Suprapubic skin (tissue), 4 donors: Measurements from ENCODE around the gene KHDC1. TPM values are rescaled to one million over a fixed set of nuclear protein-coding genes. Genes with fewer than 3 reads are reported as not detected.
"Not testable (repeated sequence)": the region's sequence is repeated elsewhere in the genome, so short reads cannot be mapped to it uniquely, and the experiment has no call there.

Source experiments
- DNase-seq, 2 donors: peaks; one replicate each; pipeline ENCODE4 v3.0.0-alpha.2; 2019; ENCODE audit warnings: low spot score in 2 of 2
- H3K27ac ChIP-seq: fragments of 200-600 bp; sonication (generic); one replicate; pipeline ENCODE4 v1.5.1; 2019
- H3K27me3 ChIP-seq: fragments of 200-600 bp; sonication (generic); one replicate; pipeline ENCODE4 v1.5.1; 2019
- H3K36me3 ChIP-seq: fragments of 200-600 bp; sonication (generic); one replicate; pipeline ENCODE4 v1.5.1; 2019
- H3K4me1 ChIP-seq: fragments of 200-600 bp; sonication (generic); one replicate; pipeline ENCODE4 v1.5.1; 2019
- H3K4me3 ChIP-seq: fragments of 200-600 bp; sonication (generic); one replicate; pipeline ENCODE4 v1.5.1; 2019; ENCODE audit warnings: mild to moderate bottlenecking
- H3K9me3 ChIP-seq: fragments of 200-600 bp; sonication (generic); one replicate; pipeline ENCODE4 v1.5.1; 2019
- EP300 ChIP-seq: sonication (generic); formaldehyde crosslinking; IDR thresholded peaks from one replicate; pipeline ENCODE4 v1.6.1; 2017; ENCODE audit warnings: antibody characterized with exemption
- POLR2A ChIP-seq, 2 donors: fragments of 450-650 bp; IDR thresholded peaks; one replicate each; pipeline ENCODE4 v1.6.1; 2017; ENCODE audit warnings: antibody characterized with exemption in 2 of 2, mild to moderate bottlenecking in 2 of 2, moderate library complexity in 2 of 2
- POLR2AphosphoS5 ChIP-seq, 3 donors: sonication (generic); formaldehyde crosslinking; IDR thresholded peaks; one replicate each; pipeline ENCODE4 v1.6.1; 2017; ENCODE audit warnings: antibody characterized with exemption in 3 of 3
- WGBS: methylation state at CpG from one replicate; pipeline ENCODE4 v1.1.5; 2018; 5-methylcytosine and 5-hydroxymethylcytosine counted together
- total RNA-seq, 4 donors: library from RNA; depleted of rRNA; stranded (reverse); fragments of >200 nt; gene quantifications; one replicate each; pipeline ENCODE4 v1.1.0, GENCODE V29; 2016
- TF ChIP-seq, protein P1 (sequence below), 2 donors: fragments of 200-600 bp in 1 of 2; fragments of 450-650 bp in 1 of 2; sonication (generic) in 1 of 2; IDR thresholded peaks; one replicate each; pipeline ENCODE4 v1.5.1; 2016 to 2019; ENCODE audit warnings: antibody characterized with exemption in 2 of 2, mild to moderate bottlenecking in 1 of 2, moderate library complexity in 1 of 2

KHDC1 gene
- total RNA-seq, 4 donors from 2014 or later = not detected

DNA sequence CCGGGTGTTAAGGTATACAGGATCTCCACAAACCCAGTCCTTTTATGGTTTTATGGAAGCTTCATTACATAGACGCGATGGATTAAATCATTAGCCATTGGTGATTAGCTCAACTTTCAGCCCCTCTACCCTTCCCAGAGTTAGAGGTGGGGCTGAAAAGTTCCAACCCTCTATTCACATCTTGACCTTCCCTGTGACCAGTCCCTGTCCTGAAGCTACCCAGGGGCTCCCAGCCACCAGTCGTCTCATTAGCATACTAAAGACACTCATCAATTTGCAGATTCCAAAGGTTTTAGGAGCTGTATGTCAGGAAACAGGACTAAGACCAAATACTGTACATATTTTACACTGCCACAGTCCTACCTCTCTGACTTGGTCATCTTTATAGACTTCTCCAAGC lies 58.7 kb downstream of the KHDC1 start:
- no peaks in the 10 kb centered on the region for H3K4me1 ChIP-seq
- 75% methylated on average over 4 of the region's 4 CpGs for WGBS

DNA sequence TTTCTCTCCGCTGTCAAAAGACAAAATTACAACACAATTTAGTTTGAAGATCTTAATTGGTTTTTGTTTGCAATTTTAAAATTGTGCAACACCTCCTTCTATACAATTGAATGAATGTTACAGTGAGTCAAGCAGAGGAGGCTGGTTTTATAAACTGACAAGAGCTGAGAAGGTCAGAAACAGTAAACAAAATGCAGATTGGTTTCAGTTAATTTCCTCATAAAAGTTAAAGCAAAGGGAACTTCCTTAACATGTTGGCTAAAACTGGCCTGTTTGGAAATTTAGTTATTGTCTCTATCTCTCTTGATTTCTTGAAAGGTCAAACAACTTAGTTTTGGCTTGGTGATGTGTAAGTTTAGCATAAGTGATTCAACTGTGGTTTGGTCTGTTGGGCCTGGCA lies 59.9 kb downstream of the KHDC1 start:
- Histone ChIP-seq H3K4me1 (no peaks in the 10 kb centered on the region), H3K27me3 (no peaks in the 10 kb centered on the region)

More for the DNA sequence above, 58.7 kb downstream of the KHDC1 start:
- no peak overlapping the region for H3K4me3 ChIP-seq
- TF ChIP-seq POLR2A (IDR thresholded peaks at IDR 0.05) (no peak), EP300 (no peak), POLR2AphosphoS5 (IDR thresholded peaks at IDR 0.05) (no peak)
- TF ChIP-seq, protein P1, sequence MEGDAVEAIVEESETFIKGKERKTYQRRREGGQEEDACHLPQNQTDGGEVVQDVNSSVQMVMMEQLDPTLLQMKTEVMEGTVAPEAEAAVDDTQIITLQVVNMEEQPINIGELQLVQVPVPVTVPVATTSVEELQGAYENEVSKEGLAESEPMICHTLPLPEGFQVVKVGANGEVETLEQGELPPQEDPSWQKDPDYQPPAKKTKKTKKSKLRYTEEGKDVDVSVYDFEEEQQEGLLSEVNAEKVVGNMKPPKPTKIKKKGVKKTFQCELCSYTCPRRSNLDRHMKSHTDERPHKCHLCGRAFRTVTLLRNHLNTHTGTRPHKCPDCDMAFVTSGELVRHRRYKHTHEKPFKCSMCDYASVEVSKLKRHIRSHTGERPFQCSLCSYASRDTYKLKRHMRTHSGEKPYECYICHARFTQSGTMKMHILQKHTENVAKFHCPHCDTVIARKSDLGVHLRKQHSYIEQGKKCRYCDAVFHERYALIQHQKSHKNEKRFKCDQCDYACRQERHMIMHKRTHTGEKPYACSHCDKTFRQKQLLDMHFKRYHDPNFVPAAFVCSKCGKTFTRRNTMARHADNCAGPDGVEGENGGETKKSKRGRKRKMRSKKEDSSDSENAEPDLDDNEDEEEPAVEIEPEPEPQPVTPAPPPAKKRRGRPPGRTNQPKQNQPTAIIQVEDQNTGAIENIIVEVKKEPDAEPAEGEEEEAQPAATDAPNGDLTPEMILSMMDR (IDR thresholded peaks at IDR 0.05) = no peak
- H3K36me3 ChIP-seq = no peaks in the 10 kb centered on the region
- no peaks in the 10 kb centered on the region for H3K27me3 ChIP-seq
- DNase-seq = no peak
- H3K27ac ChIP-seq = no peak overlapping the region
- H3K9me3 ChIP-seq = no peaks in the 10 kb centered on the region

DNA sequence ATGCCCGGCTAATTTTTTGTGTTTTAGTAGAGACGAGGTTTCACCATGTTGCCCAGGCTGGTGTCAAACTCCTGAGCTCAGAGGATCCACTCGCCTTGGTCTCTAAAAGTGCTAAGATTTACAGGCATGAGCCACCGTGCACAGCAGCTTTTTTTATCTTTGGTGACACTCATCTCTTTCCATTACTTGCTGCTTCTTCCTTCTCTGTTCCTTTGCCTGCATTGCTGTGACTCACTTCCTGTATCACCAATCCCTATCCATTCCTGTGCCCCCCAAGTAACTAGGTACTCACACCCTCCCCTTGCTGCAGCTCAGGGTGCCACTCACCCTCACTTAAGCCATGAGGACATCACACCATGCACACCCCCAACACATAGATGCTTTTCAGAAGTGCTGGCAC lies 62.3 kb downstream of the KHDC1 start:
- TF ChIP-seq POLR2A (IDR thresholded peaks at IDR 0.05) = no peak
- no peak for TF ChIP-seq EP300
- TF ChIP-seq, protein P1 (IDR thresholded peaks at IDR 0.05) = no peak
- TF ChIP-seq POLR2AphosphoS5 (IDR thresholded peaks at IDR 0.05) = no peak
- H3K27me3 ChIP-seq = no peaks in the 10 kb centered on the region
- no peak for DNase-seq
- H3K4me3 ChIP-seq = no peak overlapping the region
- H3K4me1 ChIP-seq = no peaks in the 10 kb centered on the region
- H3K9me3 ChIP-seq = no peaks in the 10 kb centered on the region
- 80% methylated on average over 4 of the region's 4 CpGs for WGBS
- no peak overlapping the region for H3K27ac ChIP-seq
- H3K36me3 ChIP-seq = no peaks in the 10 kb centered on the region

More for the DNA sequence above, 59.9 kb downstream of the KHDC1 start:
- Histone ChIP-seq H3K9me3 (no peaks in the 10 kb centered on the region), H3K27ac (no peak overlapping the region), H3K4me3 (no peak overlapping the region), H3K36me3 (no peaks in the 10 kb centered on the region)
- TF ChIP-seq, protein P1 (IDR thresholded peaks at IDR 0.05) = no peak
- TF ChIP-seq POLR2A (IDR thresholded peaks at IDR 0.05) (no peak), EP300 (no peak), POLR2AphosphoS5 (IDR thresholded peaks at IDR 0.05) (no peak)
- WGBS = 89% methylated on average over 1 of the region's 1 CpG
- no peak for DNase-seq

DNA sequence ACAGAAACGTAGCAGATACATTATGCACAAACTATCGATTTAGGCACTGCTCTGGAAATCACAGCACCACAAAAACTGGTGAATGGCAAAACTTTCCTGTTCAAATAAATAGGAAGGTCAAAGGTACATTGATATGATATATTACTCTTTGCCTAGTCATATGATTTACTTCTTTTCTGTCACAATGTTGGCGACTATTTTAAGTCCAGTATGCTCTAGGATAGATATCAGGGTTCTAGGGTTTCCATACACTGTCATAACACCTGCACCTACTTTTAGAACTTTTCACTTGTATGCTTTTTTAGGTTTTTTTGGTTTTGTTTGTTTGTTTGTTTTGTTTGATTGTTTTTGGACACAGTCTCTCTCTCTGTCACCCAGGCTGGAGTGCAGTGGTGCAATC lies 62.7 kb downstream of the KHDC1 start:
- 86% methylated on average over 3 of the region's 3 CpGs for WGBS
- Histone ChIP-seq H3K27me3 (no peaks in the 10 kb centered on the region), H3K9me3 (no peaks in the 10 kb centered on the region), H3K4me3 (no peak overlapping the region), H3K4me1 (no peaks in the 10 kb centered on the region), H3K36me3 (no peaks in the 10 kb centered on the region), H3K27ac (no peak overlapping the region)
- no peak for DNase-seq
- TF ChIP-seq, protein P1 (IDR thresholded peaks at IDR 0.05) = no peak
- TF ChIP-seq EP300 (no peak), POLR2A (IDR thresholded peaks at IDR 0.05) (no peak)

DNA sequence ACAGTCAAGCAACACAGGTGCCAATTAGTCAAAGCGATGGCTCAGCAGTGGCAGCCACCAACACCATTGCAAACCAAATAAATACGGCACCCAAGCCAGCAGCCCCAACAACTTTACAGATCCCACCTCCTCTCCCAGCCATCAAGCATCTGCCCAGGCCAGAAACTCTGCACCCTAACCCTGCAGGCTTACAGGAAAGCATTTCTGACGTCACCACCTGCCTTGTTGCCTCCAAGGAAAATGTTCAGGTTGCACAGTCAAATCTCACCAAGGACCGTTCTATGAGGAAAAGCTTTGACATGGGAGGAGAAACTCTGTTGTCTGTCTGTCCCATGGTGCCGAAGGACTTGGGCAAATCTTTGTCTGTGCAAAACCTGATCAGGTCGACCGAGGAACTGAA lies 68.3 kb downstream of the KHDC1 start:
- no peak for DNase-seq
- H3K27ac ChIP-seq = no peak overlapping the region
- H3K4me3 ChIP-seq = no peak overlapping the region
- H3K36me3 ChIP-seq = no peaks in the 10 kb centered on the region
- WGBS = 89% methylated on average over 7 of the region's 7 CpGs
- no peaks in the 10 kb centered on the region for H3K4me1 ChIP-seq
- TF ChIP-seq POLR2A (IDR thresholded peaks at IDR 0.05) (no peak), POLR2AphosphoS5 (IDR thresholded peaks at IDR 0.05) (no peak), EP300 (no peak)
- TF ChIP-seq, protein P1 (IDR thresholded peaks at IDR 0.05) = no peak
- H3K27me3 ChIP-seq = no peaks in the 10 kb centered on the region
- H3K9me3 ChIP-seq = no peaks in the 10 kb centered on the region

DNA sequence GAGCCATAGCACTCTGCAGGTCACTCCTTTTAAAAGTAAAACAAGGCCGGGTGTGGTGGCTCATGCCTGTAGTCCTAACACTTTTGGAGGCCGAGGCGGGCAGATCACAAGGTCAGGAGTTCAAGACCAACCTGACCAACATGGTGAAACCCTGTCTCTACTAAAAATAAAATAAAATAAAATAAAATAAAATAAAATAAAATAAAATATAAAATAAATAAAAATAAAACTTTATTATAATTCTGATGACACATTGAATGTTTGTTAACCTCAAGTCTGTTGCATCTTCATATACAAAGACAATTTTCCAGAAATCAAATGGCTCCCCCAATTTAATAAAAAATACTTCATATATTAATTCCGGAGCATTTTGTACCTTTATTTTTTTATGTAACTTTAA lies 69.7 kb downstream of the KHDC1 start:
- whole genome bisulfite sequencing = 97% methylated on average over 4 of the region's 4 CpGs
- not testable (repeated sequence) for H3K4me3 ChIP-seq

More for the DNA sequence above, 69.7 kb downstream of the KHDC1 start:
- not testable (repeated sequence) for H3K4me1 ChIP-seq, H3K9me3 ChIP-seq, H3K36me3 ChIP-seq, H3K27me3 ChIP-seq, H3K27ac ChIP-seq, DNase-seq
